Activated T-helper 17 cell treated with anti-CD3 and anti-CD28 coated beads, Interleukin-2, amount 50 U/mL, for 72 hours (primary cell): ENCODE results near the gene ORC5. TPM values are rescaled to one million over a fixed set of nuclear protein-coding genes. Genes with fewer than 3 reads are reported as not detected.
"Not testable (repeated sequence)": the region's sequence is repeated elsewhere in the genome, so short reads cannot be mapped to it uniquely, and the experiment has no call there.

Source experiments
- ATAC-seq: fragments of 150-1000 bp; cut with Tn5 transposase; replicated peaks from 2 replicates; pipeline ENCODE4 v1.10.0; 2021; ENCODE audit warnings: mild to moderate bottlenecking, moderate library complexity
- H3K27ac Mint-ChIP-seq: one replicate; pipeline ENCODE4 v1.8.0; 2022; ENCODE audit warnings: mixed read lengths
- H3K27me3 Mint-ChIP-seq: one replicate; pipeline ENCODE4 v1.8.0; 2022; ENCODE audit warnings: mixed read lengths
- H3K36me3 Mint-ChIP-seq: one replicate; pipeline ENCODE4 v1.8.0; 2022; ENCODE audit warnings: low read depth, mild to moderate bottlenecking, mixed read lengths
- H3K4me1 Mint-ChIP-seq: one replicate; pipeline ENCODE4 v1.8.0; 2022; ENCODE audit warnings: mixed read lengths
- H3K4me3 Mint-ChIP-seq: one replicate; pipeline ENCODE4 v1.8.0; 2022; ENCODE audit warnings: mild to moderate bottlenecking, mixed read lengths
- H3K9me3 Mint-ChIP-seq: one replicate; pipeline ENCODE4 v1.8.0; 2022; ENCODE audit warnings: mixed read lengths
- total RNA-seq, 2 donors: library from RNA; stranded (reverse); gene quantifications; one replicate each; pipeline ENCODE4 v1.2.3, GENCODE V29; 2022

Gene ORC5
- total RNA-seq, 2 donors from 2014 or later = 15.6 to 27.7 TPM

GRCh38 chr7:104217620-104218019 is 9.8 kb upstream of the ORC5 start:
- H3K27me3 Mint-ChIP-seq = peaks cover 18% of the 10 kb centered on the region
- H3K4me1 Mint-ChIP-seq = no peaks in the 10 kb centered on the region
- no peak for ATAC-seq
- no peak overlapping the region for H3K27ac Mint-ChIP-seq
- H3K36me3 Mint-ChIP-seq = no peaks in the 10 kb centered on the region
- H3K9me3 Mint-ChIP-seq = no peaks in the 10 kb centered on the region
- no peak overlapping the region for H3K4me3 Mint-ChIP-seq

DNA sequence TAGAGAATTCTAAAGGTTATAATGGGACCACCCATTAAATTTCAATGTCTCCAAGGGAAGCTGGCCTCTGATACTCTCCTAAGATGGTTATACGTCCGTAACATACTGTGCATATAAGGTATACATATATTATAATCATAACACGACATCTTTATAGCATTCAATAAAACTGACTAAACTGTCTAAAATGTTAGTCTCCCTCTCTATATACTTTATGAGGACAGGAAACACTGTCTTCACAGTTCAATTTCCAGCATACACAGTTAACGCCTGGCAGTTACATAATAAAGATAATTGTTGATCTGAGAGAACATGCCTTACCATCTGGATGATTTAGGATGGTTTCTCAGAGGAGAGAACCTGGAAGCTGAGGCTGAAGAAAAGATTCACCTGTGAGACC is 1.2 kb upstream of the ORC5 start:
- peak overlapping the region; percentile 93 for H3K4me3 Mint-ChIP-seq
- peaks cover 18% of the 10 kb centered on the region for H3K27me3 Mint-ChIP-seq
- peaks cover 18% of the 10 kb centered on the region for H3K4me1 Mint-ChIP-seq
- ATAC-seq = no peak
- H3K36me3 Mint-ChIP-seq = peaks cover under 1% of the 10 kb centered on the region
- H3K27ac Mint-ChIP-seq = no peak overlapping the region
- no peaks in the 10 kb centered on the region for H3K9me3 Mint-ChIP-seq

DNA sequence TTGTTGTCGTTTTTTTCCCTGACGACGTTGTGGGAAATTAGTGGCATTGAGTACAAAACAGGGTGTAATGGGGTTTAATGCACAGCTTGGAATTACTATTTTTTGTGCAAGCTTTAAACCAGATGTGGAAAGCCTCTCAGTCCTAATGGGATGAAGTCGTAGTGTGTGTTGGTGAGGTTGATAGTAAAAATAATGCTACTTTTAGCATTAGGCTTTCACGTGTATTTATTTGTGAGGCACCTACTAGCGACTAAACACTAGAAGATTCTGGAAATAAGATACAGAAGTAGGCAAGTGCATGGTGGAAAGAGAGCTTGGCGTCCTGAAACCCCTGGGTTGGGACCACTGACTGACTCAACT is 588 bp upstream of the ORC5 start:
- Mint-ChIP-seq H3K9me3 (no peaks in the 10 kb centered on the region), H3K36me3 (peaks cover 7% of the 10 kb centered on the region), H3K27me3 (peaks cover 18% of the 10 kb centered on the region), H3K4me3 (peak overlapping the region; percentile 93), H3K27ac (peak overlapping the region; percentile 97), H3K4me1 (peaks cover 23% of the 10 kb centered on the region)
- ATAC-seq = no peak

DNA sequence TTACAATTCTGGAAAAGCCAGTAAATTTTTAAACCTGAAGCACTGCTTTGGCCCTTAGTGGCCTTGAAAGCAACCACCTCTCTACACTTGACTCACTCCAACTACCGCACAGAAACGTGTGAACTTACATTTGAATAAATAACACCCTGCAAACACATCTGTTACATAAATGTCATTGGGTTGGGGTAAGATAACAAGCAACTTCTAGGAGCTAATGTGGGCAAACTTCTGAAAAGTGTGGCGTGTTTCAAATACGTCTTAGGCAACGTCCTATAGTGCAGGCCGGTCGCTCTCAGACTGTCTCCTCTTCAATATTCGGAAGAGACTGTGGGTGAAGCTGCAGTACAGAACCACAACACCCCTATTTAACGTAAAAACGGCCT is 474 bp downstream of the ORC5 start:
- Mint-ChIP-seq H3K9me3 (no peaks in the 10 kb centered on the region), H3K36me3 (peaks cover 18% of the 10 kb centered on the region), H3K4me3 (peak overlapping the region; percentile 93), H3K27ac (peak overlapping the region; percentile 97), H3K4me1 (peaks cover 23% of the 10 kb centered on the region), H3K27me3 (peaks cover 11% of the 10 kb centered on the region)
- ATAC-seq = peak; percentile 42

DNA sequence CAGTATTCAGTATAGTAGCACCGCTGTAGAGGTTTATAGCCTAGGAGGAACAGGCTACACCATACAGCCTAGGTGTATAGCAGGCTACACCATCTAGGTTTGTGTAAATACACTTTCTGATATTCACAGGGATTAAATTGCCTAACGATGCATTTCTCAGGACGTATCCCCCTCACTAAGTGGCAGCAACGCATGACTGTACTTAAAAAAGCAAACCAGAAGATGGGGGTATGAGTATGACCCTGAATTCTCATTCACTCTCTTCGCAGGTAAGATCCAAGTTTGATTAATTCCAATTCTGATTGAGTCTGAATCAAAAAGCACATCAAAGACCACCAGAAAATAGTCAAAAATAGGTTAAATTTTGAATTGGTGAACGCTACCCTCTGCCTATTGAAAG is 972 bp downstream of the ORC5 start:
- peak overlapping the region; percentile 93 for H3K4me3 Mint-ChIP-seq
- peaks cover 23% of the 10 kb centered on the region for H3K36me3 Mint-ChIP-seq
- peaks cover 8% of the 10 kb centered on the region for H3K27me3 Mint-ChIP-seq
- H3K9me3 Mint-ChIP-seq = no peaks in the 10 kb centered on the region
- peak overlapping the region; percentile 97 for H3K27ac Mint-ChIP-seq
- H3K4me1 Mint-ChIP-seq = peaks cover 23% of the 10 kb centered on the region
- ATAC-seq = no peak

DNA sequence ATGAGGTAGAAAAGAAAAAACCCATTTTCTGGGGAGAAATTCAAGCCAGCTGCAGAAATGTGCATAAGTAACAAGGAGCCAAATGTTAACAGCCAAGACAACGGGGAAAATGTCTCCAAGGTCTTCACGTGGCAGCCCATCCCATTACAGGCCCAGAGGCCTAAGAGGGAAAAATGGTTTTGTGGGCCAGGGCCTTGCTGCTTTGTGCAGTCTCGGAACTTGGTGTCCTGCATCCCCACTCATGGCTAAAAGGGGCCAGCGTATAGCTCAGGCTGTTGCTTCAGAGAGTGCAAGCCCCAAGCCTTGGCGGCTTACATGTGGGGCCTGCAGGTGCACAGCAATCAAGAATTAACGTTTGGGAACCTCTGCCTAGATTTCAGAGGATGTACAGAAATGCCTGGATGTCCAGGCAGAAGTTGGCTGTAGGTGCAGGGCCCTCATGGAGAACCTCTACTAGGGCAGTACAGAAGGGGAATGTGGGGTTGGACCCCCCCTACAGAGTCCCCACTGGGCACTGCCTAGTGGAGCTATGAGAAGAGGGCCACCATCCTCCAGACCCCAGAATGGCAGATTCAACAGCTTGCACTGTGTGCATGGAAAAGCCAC is 9.0 kb downstream of the ORC5 start:
- Mint-ChIP-seq H3K4me3 (no peak overlapping the region), H3K27me3 (no peaks in the 10 kb centered on the region), H3K4me1 (peaks cover 8% of the 10 kb centered on the region), H3K27ac (no peak overlapping the region), H3K9me3 (peaks cover 3% of the 10 kb centered on the region), H3K36me3 (peaks cover 96% of the 10 kb centered on the region)
- no peak for ATAC-seq

GRCh38 chr7:104196161-104196560 is 11.7 kb downstream of the ORC5 start:
- peak; percentile 84 for ATAC-seq
- Mint-ChIP-seq H3K9me3 (peaks cover 3% of the 10 kb centered on the region), H3K36me3 (peaks cover 96% of the 10 kb centered on the region), H3K27me3 (no peaks in the 10 kb centered on the region), H3K27ac (no peak overlapping the region), H3K4me3 (no peak overlapping the region), H3K4me1 (peaks cover 5% of the 10 kb centered on the region)

GRCh38 chr7:104192434-104192833 is 15.4 kb downstream of the ORC5 start:
- H3K4me1 Mint-ChIP-seq = peaks cover 10% of the 10 kb centered on the region
- peaks cover 96% of the 10 kb centered on the region for H3K36me3 Mint-ChIP-seq
- H3K27ac Mint-ChIP-seq = no peak overlapping the region
- no peaks in the 10 kb centered on the region for H3K9me3 Mint-ChIP-seq
- H3K4me3 Mint-ChIP-seq = no peak overlapping the region
- no peak for ATAC-seq
- H3K27me3 Mint-ChIP-seq = no peaks in the 10 kb centered on the region

GRCh38 chr7:104185346-104185745 is 22.5 kb downstream of the ORC5 start:
- no peak for ATAC-seq

DNA sequence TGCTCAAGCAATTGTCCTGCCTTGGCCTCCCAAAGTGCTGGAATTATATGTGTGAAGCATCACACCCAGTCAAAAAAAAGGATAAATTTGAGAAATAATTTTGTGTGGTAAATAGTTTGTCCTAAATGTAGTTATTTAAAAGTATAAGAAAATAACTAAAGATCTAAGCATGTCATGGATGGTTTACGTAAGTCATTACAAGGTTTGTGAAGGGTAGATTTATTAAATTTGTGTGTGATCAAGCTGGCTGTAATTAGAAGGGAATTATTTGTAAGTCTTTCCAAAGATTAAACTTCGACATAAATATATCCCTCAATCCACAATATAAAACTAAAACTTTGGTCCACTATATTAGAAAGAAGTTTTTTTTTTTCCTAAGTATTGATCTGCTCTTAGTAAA is 28.6 kb downstream of the ORC5 start:
- Mint-ChIP-seq H3K36me3 (peaks cover 79% of the 10 kb centered on the region), H3K4me3 (no peak overlapping the region), H3K27ac (no peak overlapping the region), H3K9me3 (no peaks in the 10 kb centered on the region), H3K27me3 (no peaks in the 10 kb centered on the region), H3K4me1 (no peaks in the 10 kb centered on the region)
- ATAC-seq = no peak

More at GRCh38 chr7:104185346-104185745, 22.5 kb downstream of the ORC5 start:
- H3K4me3 Mint-ChIP-seq = no peak overlapping the region
- H3K27ac Mint-ChIP-seq = no peak overlapping the region
- peaks cover 98% of the 10 kb centered on the region for H3K36me3 Mint-ChIP-seq
- H3K27me3 Mint-ChIP-seq = no peaks in the 10 kb centered on the region
- no peaks in the 10 kb centered on the region for H3K9me3 Mint-ChIP-seq
- peaks cover 4% of the 10 kb centered on the region for H3K4me1 Mint-ChIP-seq

DNA sequence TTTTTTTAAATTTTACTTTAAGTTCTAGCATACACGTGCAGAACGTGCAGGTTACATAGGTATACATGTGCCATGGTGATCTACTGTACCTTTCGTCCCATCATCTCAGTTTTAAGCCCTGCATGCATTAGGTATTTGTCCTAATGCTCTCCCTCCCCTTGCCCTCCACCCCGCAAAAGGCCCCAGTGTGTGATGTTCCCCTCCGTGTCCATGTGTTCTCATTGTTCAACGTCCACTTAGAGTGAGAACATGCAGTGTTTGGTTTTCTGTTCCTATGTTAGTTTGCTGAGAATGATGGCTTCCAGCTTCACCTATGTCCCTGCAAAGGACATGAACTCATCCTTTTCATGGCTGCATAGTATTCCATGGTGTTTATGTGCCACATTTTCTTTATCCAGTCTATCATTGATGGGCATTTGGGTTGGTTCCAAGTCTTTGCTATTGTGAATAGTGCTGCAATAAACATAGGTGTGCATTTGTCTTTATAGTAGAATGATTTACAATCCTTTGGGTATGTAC is 30.2 kb downstream of the ORC5 start:
- H3K4me3 Mint-ChIP-seq, H3K9me3 Mint-ChIP-seq, H3K27me3 Mint-ChIP-seq, H3K4me1 Mint-ChIP-seq, ATAC-seq, H3K27ac Mint-ChIP-seq: not testable (repeated sequence)
- peaks cover 66% of the 10 kb centered on the region for H3K36me3 Mint-ChIP-seq

GRCh38 chr7:104176332-104176731 is 31.5 kb downstream of the ORC5 start:
- H3K27ac Mint-ChIP-seq = no peak overlapping the region
- ATAC-seq = no peak
- H3K9me3 Mint-ChIP-seq = no peaks in the 10 kb centered on the region
- peaks cover 61% of the 10 kb centered on the region for H3K36me3 Mint-ChIP-seq
- no peak overlapping the region for H3K4me3 Mint-ChIP-seq
- H3K27me3 Mint-ChIP-seq = no peaks in the 10 kb centered on the region
- H3K4me1 Mint-ChIP-seq = no peaks in the 10 kb centered on the region

GRCh38 chr7:104175361-104175984 is 32.3 kb downstream of the ORC5 start:
- peaks cover 61% of the 10 kb centered on the region for H3K36me3 Mint-ChIP-seq
- no peaks in the 10 kb centered on the region for H3K4me1 Mint-ChIP-seq
- no peaks in the 10 kb centered on the region for H3K27me3 Mint-ChIP-seq
- no peaks in the 10 kb centered on the region for H3K9me3 Mint-ChIP-seq
- no peak overlapping the region for H3K4me3 Mint-ChIP-seq
- ATAC-seq = no peak
- no peak overlapping the region for H3K27ac Mint-ChIP-seq

- no peaks in the 10 kb centered on the region for H3K27me3 Mint-ChIP-seq
- no peak overlapping the region for H3K4me3 Mint-ChIP-seq
- H3K4me1 Mint-ChIP-seq = no peaks in the 10 kb centered on the region
- no peak for ATAC-seq
- H3K36me3 Mint-ChIP-seq = peaks cover 60% of the 10 kb centered on the region
- no peak overlapping the region for H3K27ac Mint-ChIP-seq
- H3K9me3 Mint-ChIP-seq = no peaks in the 10 kb centered on the region
Measured at GRCh38 chr7:104174798-104175197, 33.0 kb downstream of the ORC5 start.

- no peak overlapping the region for H3K27ac Mint-ChIP-seq
- H3K27me3 Mint-ChIP-seq = no peaks in the 10 kb centered on the region
- H3K9me3 Mint-ChIP-seq = no peaks in the 10 kb centered on the region
- H3K4me3 Mint-ChIP-seq = no peak overlapping the region
- peaks cover 54% of the 10 kb centered on the region for H3K36me3 Mint-ChIP-seq
- H3K4me1 Mint-ChIP-seq = no peaks in the 10 kb centered on the region
- ATAC-seq = no peak
Measured at GRCh38 chr7:104162081-104162480, 45.7 kb downstream of the ORC5 start.
